GM18502 (cell line): ENCODE measurements around the gene POU2F3.

Source experiments
- ATAC-seq: cut with Tn5 transposase; IDR thresholded peaks from one replicate; pipeline ENCODE4 v1.9.1; 2021; ENCODE audit warnings: mild to moderate bottlenecking; ENCODE audit not compliant: unreplicated experiment, poor library complexity

POU2F3 gene

GRCh38 chr11:120363436-120363835 lies 123.5 kb downstream of the POU2F3 start:
- ATAC-seq: no peak

GRCh38 chr11:120365512-120365911 lies 125.6 kb downstream of the POU2F3 start:
- no peak for ATAC-seq
